Transverse colon (tissue), 4 donors: ENCODE results near the gene APCDD1L. TPM values are rescaled to one million over a fixed set of nuclear protein-coding genes. Genes with fewer than 3 reads are reported as not detected.
A peak's percentile ranks its signal among the peaks of the same experiment; 100 is the strongest.
"Not testable (repeated sequence)": the region's sequence is repeated elsewhere in the genome, so short reads cannot be mapped to it uniquely, and the experiment has no call there.

Experiments
- DNase-seq: peaks from one replicate; pipeline ENCODE4 v3.0.0-alpha.2; 2019
- H3K27ac ChIP-seq, 4 donors: fragments of 200-600 bp; sonication (generic); 2 replicates each; pipeline ENCODE4 v1.5.1; 2016 to 2018; ENCODE audit warnings: inconsistent platforms in 4 of 4
- H3K27me3 ChIP-seq: fragments of 200-600 bp; sonication (generic); 2 replicates; pipeline ENCODE4 v1.5.1; 2017; ENCODE audit warnings: inconsistent platforms
- H3K36me3 ChIP-seq, 4 donors: fragments of 200-600 bp; sonication (generic); 2 replicates each; pipeline ENCODE4 v1.5.1; 2017 to 2019; ENCODE audit warnings: inconsistent platforms in 4 of 4
- H3K4me1 ChIP-seq, 4 donors: fragments of 200-600 bp; sonication (generic); 2 replicates each; pipeline ENCODE4 v1.5.1; 2017 to 2020; ENCODE audit warnings: inconsistent platforms in 4 of 4
- H3K4me3 ChIP-seq, 4 donors: fragments of 200-600 bp; sonication (generic); 1 replicate in 1 of 4; 2 replicates in 3 of 4; pipeline versions ENCODE4 v1.5.1 to v1.6.1; 2017 to 2019; ENCODE audit warnings: inconsistent platforms in 4 of 4
- H3K9me3 ChIP-seq, 2 donors: fragments of 200-600 bp; sonication (generic); 2 replicates each; pipeline ENCODE4 v1.5.1; 2017 to 2019; ENCODE audit warnings: inconsistent platforms in 2 of 2
- CTCF ChIP-seq, 5 experiments: fragments of 200-600 bp in 3 of 5; fragments of 450-650 bp in 2 of 5; sonication (generic) in 3 of 5; IDR thresholded peaks; 1 replicate in 2 of 5; 2 replicates in 3 of 5; pipeline ENCODE4 v1.5.1; 2016 to 2017; ENCODE audit warnings: antibody characterized with exemption in 5 of 5, inconsistent platforms in 3 of 5, mild to moderate bottlenecking in 2 of 5, moderate library complexity in 1 of 5
- EP300 ChIP-seq: sonication (generic); formaldehyde crosslinking; IDR thresholded peaks from one replicate; pipeline ENCODE4 v1.6.1; 2017; ENCODE audit warnings: antibody characterized with exemption, low read depth
- POLR2A ChIP-seq: fragments of 450-650 bp; IDR thresholded peaks from one replicate; pipeline ENCODE4 v1.6.1; 2016; ENCODE audit warnings: antibody characterized with exemption, mild to moderate bottlenecking, moderate library complexity
- POLR2AphosphoS5 ChIP-seq, 3 donors: sonication (generic); formaldehyde crosslinking; IDR thresholded peaks; one replicate each; pipeline ENCODE4 v1.6.1; 2016; ENCODE audit warnings: antibody characterized with exemption in 3 of 3
- WGBS, 2 donors: methylation state at CpG; one replicate each; pipeline ENCODE4 v1.1.5; 2018; ENCODE audit warnings: low coverage in 1 of 2; 5-methylcytosine and 5-hydroxymethylcytosine counted together
- in situ Hi-C, 4 donors: fragments of 200-750 bp; cut with MboI; loops; one replicate each; pipeline versions ENCODE4 v1.15.0 to v1.15.1; 2017; ENCODE audit warnings: low sequenced_read_pairs in 3 of 4, low pct_ligation_motif_present in 1 of 4, low pct_unique_long_range_greater_than_20kb in 1 of 4
- intact Hi-C: fragments of 100-400 bp; cut with DNase I; formaldehyde crosslinking; loops from one replicate; pipeline ENCODE4 v1.15.1; 2023; ENCODE audit warnings: low total_unique reads
- total RNA-seq, 4 donors: library from RNA; depleted of rRNA; stranded (reverse); fragments of >200 nt; gene quantifications; one replicate each; pipeline ENCODE4 v1.1.0, GENCODE V29; 2016

Gene APCDD1L
- total RNA-seq, 4 donors from 2014 or later: 0.16 TPM; not detected in 3

DNA sequence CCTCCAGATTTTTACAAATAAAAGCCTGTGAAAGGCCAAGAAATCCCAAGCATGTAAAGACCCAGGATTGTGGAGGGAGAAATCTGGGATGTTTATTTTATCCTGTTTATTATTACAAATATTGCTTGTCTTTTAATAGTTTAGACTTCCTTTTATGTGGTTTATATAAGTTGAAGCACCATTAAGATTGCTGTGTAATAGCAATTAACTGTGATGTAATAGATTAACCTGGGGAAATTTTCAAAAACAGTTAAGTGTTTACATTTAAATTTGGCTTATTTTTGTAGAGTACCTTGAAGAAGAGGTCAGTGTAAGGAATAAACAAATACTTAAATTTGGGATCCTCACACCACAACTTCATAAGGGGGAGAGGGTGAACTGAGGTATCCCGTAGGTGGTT lies 99.1 kb downstream of the APCDD1L start:
- H3K36me3 ChIP-seq: no peaks in the 10 kb centered on the region
- no peak for DNase-seq
- H3K9me3 ChIP-seq: no peaks in the 10 kb centered on the region
- TF ChIP-seq CTCF (IDR thresholded peaks at IDR 0.05): no peak
- TF ChIP-seq POLR2A: no peak
- TF ChIP-seq EP300: no peak
- TF ChIP-seq POLR2AphosphoS5 (IDR thresholded peaks at IDR 0.05): no peak
- in situ Hi-C loops (loop anchor here in 1 of 4 donors (25.0 kb wide), 1 partner anchor 104 kb away; the partner anchor contains the start of gene RAB22A), intact Hi-C loops (no loop called here)
- H3K27ac ChIP-seq: peak overlapping the region in 1 of 4 donors; percentile 3
- H3K4me1 ChIP-seq: peaks cover 3 to 21% (median 7%) of the 10 kb centered on the region in 4 donors
- no peak overlapping the region for H3K4me3 ChIP-seq
- WGBS, 2 donors: 83 to 88% methylated on average over 1 of the region's 1 CpG
- no peaks in the 10 kb centered on the region for H3K27me3 ChIP-seq

DNA sequence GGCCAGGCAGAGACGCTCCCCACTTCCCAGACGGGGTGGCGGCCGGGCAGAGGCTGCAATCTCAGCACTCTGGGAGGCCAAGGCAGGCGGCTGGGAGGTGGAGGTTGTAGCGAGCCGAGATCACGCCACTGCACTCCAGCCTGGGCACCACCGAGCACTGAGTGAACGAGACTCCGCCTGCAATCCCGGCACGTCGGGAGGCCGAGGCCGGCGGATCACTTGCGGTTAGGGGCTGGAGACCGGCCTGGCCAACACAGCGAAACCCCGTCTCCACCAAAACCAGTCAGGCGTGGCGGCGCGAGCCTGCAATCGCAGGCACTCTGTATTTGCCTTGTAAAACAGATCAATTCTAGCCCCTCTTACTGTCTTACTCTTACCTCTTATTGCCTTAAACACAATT lies 100.4 kb downstream of the APCDD1L start:
- H3K27me3 ChIP-seq, H3K4me3 ChIP-seq, DNase-seq, H3K36me3 ChIP-seq, H3K27ac ChIP-seq, H3K9me3 ChIP-seq, intact Hi-C loops: not testable (repeated sequence)
- in situ Hi-C loops: loop anchor here in 1 of 4 donors (25.0 kb wide), 1 partner anchor 102 kb away; the partner anchor contains the start of gene RAB22A
- H3K4me1 ChIP-seq: peaks cover 3 to 30% (median 9%) of the 10 kb centered on the region in 4 donors
- WGBS, 2 donors: 99% methylated on average over 22 of the region's 26 CpGs; no CpG with 5 or more reads in 1 of the 2 donors

DNA sequence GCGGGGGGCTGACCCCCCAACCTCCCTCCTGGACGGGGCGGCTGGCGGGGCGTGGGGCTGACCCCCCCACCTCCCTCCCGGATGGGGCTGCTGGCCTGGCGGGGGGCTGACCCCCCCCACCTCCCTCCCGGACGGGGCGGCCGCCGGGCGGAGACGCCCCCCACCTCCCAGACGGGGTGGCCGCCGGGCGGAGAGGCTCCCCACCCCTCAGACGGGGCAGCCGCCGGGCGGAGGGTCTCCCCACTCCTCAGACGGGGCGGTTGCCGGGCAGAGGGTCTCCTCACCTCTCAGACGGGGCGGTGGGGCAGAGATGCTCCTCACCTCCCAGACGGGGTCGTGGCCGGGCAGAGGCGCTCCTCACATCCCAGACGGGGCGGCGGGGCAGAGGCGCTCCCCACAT lies 101.0 kb downstream of the APCDD1L start:
- intact Hi-C loops, H3K27me3 ChIP-seq, H3K27ac ChIP-seq, H3K9me3 ChIP-seq, DNase-seq, H3K4me3 ChIP-seq, H3K36me3 ChIP-seq: not testable (repeated sequence)
- in situ Hi-C loops: loop anchor here in 1 of 4 donors (25.0 kb wide), 1 partner anchor 102 kb away; the partner anchor contains the start of gene RAB22A
- WGBS, 2 donors: no CpG with 5 or more reads among the region's 35 CpGs
- H3K4me1 ChIP-seq: peaks cover 4 to 36% (median 11%) of the 10 kb centered on the region in 4 donors

Other genes starting within 250 kb of the APCDD1L start
- gene RAB22A, start 205.7 kb downstream of the APCDD1L start, total RNA-seq: 10 to 100 TPM in 3 of 4 donors, 1 to 10 TPM in 1; 4.2 to 25.9 (median 20.7) TPM
- gene VAPB, start 126.2 kb downstream of the APCDD1L start, total RNA-seq: 10 to 100 TPM; 11.6 to 44.8 (median 28.0) TPM
- 100 to 1,000 TPM in 1 of 4 donors, 10 to 100 TPM in 3; 52.3 to 146 (median 77.0) TPM for gene STX16, start 135.9 kb upstream of the APCDD1L start, total RNA-seq
- gene NPEPL1, start 177.4 kb upstream of the APCDD1L start, total RNA-seq: 100 to 1,000 TPM in 1 of 4 donors, 10 to 100 TPM in 3; 33.3 to 109 (median 66.9) TPM